GM19463 (cell line): ENCODE measurements around the gene STX16.

Source experiments
- ATAC-seq: cut with Tn5 transposase; IDR thresholded peaks from one replicate; pipeline ENCODE4 v1.9.1; 2021; ENCODE audit warnings: mild to moderate bottlenecking, moderate library complexity; ENCODE audit not compliant: unreplicated experiment

Gene STX16

DNA sequence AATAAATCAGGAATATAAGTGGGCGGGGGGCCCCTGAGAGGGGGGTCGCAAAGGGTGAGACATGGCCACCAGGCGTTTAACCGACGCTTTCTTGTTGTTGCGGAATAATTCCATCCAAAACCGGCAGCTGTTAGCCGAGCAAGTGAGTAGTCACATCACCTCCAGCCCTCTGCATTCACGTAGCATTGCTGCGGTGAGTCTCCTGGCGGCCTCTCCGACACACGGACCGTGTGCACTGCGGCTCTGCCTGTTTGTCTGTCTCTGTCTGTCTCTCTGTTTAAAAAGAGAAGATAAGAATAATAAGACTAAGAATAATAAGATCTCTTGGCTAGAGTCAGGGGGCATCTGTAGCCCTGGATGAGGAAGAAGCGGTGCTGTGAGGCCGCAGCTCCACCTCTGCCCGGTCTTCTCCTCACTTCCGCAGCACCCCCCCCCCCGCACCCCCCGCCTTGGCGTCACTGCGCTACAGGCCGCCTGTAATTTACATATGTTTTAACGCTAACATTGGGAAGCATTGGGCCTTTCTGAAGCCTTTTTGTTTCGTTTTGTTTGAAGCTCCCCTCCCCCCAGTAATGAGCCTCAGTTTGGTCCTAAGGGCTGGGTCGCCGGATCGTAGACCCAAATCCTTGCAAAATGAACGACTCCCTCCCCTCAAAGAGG is 993 bp downstream of the STX16 start:
- peak; percentile 34 for ATAC-seq

DNA sequence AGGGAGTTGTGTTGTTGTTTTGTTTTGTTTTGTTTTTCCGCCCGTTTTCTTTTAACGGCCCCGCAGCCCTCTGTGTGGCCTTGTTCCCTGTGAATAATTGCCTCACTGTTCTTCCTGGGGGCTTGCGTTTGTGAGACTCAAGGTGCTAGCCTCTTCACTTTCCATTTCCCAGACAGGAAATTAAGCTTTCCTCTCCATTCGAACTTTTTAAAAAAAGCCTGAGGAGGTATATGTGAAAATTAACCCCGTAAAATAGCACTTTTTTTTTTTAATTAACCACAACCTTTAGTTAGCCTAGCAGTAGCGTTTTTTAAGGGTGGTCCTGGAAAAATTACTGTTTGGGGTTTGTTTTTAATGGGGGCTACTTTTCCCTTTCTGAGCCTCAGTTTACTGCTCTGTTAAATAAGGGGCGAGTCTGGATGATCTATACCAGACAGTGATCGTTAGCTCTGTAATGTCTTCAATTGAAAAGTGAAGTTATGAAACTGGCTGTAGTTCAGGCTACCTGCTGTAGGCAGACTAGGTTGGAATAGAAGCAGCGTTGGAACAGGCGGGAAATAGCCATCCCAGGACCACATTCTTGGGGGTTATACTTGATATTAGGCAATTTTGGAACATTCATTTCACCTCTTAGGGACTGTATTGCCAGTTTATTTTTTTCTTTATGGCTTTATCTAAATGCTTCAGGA is 1.7 kb downstream of the STX16 start:
- ATAC-seq, result no peak

DNA sequence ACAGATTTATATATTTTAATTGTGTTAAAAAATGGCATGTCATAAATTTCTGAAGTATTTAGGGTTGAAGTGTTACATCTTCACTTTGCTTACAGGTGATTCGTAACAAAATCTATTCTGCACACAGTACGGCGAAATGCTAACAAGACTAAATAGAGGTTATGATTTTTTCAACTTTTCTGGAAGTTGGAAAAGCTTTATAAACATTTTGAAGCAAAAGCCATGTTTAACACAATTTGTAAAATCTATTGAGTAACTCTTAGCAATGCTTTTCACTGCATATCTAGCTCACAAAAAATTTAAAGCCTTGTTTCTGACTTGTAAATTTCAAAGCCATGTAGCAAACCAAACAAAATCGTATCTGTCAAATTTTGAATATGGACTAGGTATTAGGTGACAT is 3.3 kb downstream of the STX16 start:
- no peak for ATAC-seq

DNA sequence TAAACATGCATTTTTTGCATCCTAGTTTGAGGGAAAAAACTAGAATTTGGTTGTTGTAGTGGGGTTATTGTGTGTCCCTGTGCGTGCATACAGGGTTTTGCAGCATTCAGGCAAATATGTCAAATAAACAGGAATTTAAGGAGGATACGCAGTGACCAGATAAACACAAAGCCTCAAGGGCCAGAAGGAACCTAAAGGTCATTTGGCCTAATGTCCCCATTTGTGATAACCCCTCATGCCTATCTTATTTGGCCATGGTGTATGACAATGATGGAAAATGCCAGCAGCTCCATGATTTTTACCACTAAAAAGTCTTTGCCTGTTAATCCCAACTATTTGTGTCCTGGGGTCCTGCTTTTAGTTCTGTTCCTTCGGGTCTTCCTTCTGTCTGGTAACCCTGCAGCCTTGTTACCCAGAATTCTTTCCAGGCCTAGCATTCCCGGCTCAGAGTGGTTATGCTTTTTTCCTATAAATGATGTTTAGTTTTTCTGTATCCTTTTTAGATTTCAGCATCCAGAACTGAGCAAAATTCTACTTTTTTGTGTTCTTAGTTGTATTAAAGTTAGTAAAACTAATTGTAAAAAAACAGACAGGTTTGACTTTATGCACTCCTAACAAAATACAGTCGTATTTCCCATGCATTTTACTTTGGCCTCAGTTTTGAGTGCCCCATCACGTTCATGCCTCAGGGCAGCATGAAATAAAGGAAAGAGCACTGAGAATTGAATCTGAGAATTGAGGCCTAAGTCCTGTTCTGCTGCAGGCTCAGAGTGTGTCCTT is 4.4 kb downstream of the STX16 start:
- ATAC-seq, result no peak

GRCh38 chr20:58656831-58657230 is 5.7 kb downstream of the STX16 start:
- no peak for ATAC-seq

DNA sequence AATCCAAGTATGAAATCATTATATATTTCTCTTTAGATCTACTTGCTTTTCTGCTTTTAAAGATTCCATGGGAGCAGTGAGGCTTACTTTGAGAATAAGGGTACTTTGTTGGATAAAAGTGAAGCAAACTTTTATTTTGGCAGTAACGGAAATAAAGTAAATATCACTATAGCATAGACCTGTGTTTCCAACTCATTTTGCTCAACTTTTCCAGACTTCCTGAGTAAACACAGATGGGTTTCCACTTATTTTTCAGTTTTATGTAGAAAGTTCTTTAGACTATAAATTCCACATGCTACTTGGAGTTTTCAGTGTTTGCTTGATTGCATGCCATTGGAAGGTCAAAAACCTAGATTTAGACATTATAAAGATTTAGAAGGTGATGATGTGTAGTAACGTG is 6.2 kb downstream of the STX16 start:
- ATAC-seq, result no peak

DNA sequence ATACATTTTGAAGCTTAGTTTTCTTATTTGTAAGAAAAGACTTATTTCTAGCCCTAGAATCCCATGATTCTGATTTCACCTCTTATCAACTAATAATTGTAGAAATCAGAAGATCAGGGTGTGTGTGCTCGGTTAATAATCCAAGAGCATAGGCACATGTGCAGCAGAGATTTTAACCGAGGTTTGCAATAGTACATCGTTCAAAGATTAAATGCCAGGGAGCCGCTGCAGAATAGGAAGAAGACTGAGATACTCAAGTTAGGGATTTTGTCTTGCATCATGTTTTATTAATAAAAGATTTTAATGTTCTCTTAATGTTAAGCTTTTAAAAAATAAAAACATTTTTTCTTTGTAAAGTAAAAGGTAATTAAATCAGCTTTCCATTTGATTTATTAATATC is 6.9 kb downstream of the STX16 start:
- no peak for ATAC-seq

GRCh38 chr20:58658760-58659159 is 7.7 kb downstream of the STX16 start:
- no peak for ATAC-seq

DNA sequence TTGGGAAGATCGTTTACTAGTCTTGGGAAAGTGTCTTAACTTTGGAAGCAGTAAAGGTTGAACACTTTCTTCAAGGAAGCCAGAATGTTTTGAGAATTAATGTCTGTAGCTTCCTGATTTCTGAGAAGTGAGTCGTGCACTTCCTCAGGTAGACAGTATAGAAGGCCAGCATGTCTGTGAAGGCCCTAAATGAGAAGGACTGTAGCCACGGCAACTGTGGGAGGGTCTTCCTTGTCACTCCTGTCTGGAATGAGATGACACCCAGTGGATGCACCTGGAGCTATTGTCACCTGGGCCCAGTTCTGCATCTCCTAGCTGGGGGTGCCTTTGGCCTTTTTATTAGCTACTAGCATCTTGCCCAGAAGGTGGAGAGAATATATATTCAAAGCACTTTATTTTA is 8.8 kb downstream of the STX16 start:
- ATAC-seq, result no peak

DNA sequence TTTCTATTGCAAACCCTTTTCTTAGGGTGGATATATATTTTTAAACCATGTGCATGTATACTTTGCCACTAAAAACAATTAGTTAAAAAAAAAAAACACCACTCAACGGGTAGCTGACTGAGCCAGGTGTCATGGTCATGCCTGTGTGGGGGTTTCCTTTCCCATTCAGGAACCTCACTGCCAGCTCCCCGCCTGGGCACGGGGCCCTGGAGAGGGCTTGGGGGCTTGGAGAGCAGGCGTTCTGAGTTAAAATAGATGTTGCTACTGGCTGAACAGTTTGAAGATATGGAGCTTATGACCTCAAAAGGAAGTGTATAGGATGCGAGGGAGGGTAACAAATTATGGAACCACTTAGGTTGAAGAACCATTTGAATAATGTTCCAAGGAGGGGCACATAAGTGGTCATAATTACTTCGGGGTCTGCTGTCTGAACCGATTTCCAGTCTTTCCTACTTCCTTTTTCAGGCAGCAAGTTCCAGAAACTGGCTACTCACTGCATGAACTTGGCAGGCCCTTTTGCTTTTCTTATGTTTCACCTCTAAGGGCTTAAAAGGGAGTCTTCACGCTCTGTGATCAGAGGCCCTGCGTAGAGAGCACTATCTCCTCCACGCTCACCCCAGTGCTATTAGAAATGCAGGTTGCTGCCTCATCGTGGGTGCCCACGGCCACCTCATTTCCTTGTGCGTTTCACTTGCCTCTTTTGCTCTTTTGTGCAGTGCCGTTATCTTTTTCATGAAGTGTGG is 9.9 kb downstream of the STX16 start:
- no peak for ATAC-seq

GRCh38 chr20:58661598-58662473 is 10.8 kb downstream of the STX16 start:
- no peak for ATAC-seq

- no peak for ATAC-seq
Measured at GRCh38 chr20:58664331-58664730, 13.2 kb downstream of the STX16 start.

GRCh38 chr20:58664883-58665282 is 13.8 kb downstream of the STX16 start:
- no peak for ATAC-seq

- ATAC-seq, result no peak
Measured at GRCh38 chr20:58665606-58666005, 14.5 kb downstream of the STX16 start.

- no peak for ATAC-seq
Measured at GRCh38 chr20:58666702-58667101, 15.6 kb downstream of the STX16 start.

GRCh38 chr20:58667975-58668374 is 16.9 kb downstream of the STX16 start:
- no peak for ATAC-seq

DNA sequence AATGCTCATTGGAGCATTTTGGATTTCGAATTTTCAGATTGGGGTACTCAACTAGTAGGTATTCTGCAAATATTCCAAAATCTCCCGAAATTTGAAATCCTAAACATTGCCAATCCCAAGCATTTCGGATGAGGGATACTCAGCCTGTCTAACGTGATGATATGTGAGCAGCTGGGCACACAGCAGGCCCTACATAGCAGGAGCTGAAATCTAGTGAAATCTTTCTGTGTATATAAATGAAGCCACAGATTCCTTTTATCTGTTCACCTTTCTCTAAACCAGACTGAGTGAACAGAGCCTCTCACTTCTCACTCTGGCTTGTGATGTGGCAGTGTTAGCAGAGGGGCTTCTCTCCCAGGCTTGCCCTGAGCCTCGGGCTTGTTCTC is 17.8 kb downstream of the STX16 start:
- ATAC-seq, result no peak

GRCh38 chr20:58669287-58670006 is 18.4 kb downstream of the STX16 start:
- ATAC-seq, result peak; percentile 48

DNA sequence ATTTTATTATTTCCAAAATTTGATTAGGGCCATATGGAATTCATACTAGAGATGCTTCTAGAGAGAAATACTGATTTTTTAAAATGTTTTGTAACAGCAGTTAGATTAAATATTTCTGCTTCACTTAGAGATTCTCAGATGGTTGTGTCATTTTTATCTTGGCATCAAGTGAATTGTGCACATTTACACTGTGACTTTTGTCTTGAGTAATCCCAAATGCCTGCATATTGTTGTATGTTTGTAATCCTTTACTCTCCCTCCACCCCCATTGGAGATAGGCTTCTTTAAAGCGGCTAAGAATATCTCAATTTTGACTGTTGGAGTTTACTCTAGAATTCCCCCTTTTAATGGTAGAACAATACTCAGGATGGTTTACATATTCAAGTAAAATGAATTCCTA is 19.0 kb downstream of the STX16 start:
- no peak for ATAC-seq

GRCh38 chr20:58670659-58671058 is 19.6 kb downstream of the STX16 start:
- no peak for ATAC-seq
